Neutrophil (primary cell): Measurements from ENCODE around the gene INIP.
A peak's percentile ranks its signal among the peaks of the same experiment; 100 is the strongest.

Experiments used
- H3K27ac ChIP-seq: fragments of 200-600 bp; sonication (generic); 2 replicates; pipeline ENCODE4 v1.5.1; 2016; ENCODE audit warnings: mild to moderate bottlenecking, moderate library complexity
- H3K27me3 ChIP-seq: fragments of 200-600 bp; sonication (generic); 2 replicates; pipeline ENCODE4 v1.6.0; 2016; ENCODE audit warnings: mild to moderate bottlenecking
- H3K36me3 ChIP-seq: fragments of 200-600 bp; sonication (generic); 2 replicates; pipeline ENCODE4 v1.5.1; 2017
- H3K4me1 ChIP-seq, 2 experiments: fragments of 200-600 bp in 1 of 2; sonication (generic) in 1 of 2; 1 replicate in 1 of 2; 2 replicates in 1 of 2; pipeline versions ENCODE4 v1.5.1 to v1.6.1; 2013 to 2016; ENCODE audit warnings: low read depth in 1 of 2, low read length in 1 of 2, mild to moderate bottlenecking in 1 of 2, moderate library complexity in 1 of 2; ENCODE audit not compliant: control insufficient read depth in 1 of 2, insufficient read depth in 1 of 2
- H3K4me3 ChIP-seq, 2 experiments: fragments of 200-600 bp in 1 of 2; sonication (generic) in 1 of 2; 1 replicate in 1 of 2; 2 replicates in 1 of 2; pipeline ENCODE4 v1.5.1; 2013 to 2016; ENCODE audit warnings: low read depth in 1 of 2, low read length in 1 of 2, mild to moderate bottlenecking in 1 of 2, moderate library complexity in 1 of 2
- H3K9me3 ChIP-seq: fragments of 200-600 bp; sonication (generic); 2 replicates; pipeline ENCODE4 v1.5.1; 2016
- CTCF ChIP-seq: fragments of 200-600 bp; sonication (generic); IDR thresholded peaks from 2 replicates; pipeline ENCODE4 v1.5.1; 2016; ENCODE audit warnings: antibody characterized with exemption

INIP gene

GRCh38 chr9:112761912-112762655 is 44.2 kb upstream of the INIP start:
- no peak for TF ChIP-seq CTCF
- H3K4me1 ChIP-seq, result peaks cover 15 to 22% of the 10 kb centered on the region in 2 experiments
- H3K27ac ChIP-seq, result no peak overlapping the region
- no peaks in the 10 kb centered on the region for H3K27me3 ChIP-seq
- H3K9me3 ChIP-seq, result no peaks in the 10 kb centered on the region
- H3K4me3 ChIP-seq, result no peak overlapping the region
- no peaks in the 10 kb centered on the region for H3K36me3 ChIP-seq

- peaks cover 17 to 23% of the 10 kb centered on the region in 2 experiments for H3K4me1 ChIP-seq
- H3K27ac ChIP-seq, result no peak overlapping the region
- TF ChIP-seq CTCF, result no peak
- no peaks in the 10 kb centered on the region for H3K36me3 ChIP-seq
- no peaks in the 10 kb centered on the region for H3K9me3 ChIP-seq
- no peaks in the 10 kb centered on the region for H3K27me3 ChIP-seq
- H3K4me3 ChIP-seq, result no peak overlapping the region
Measured at GRCh38 chr9:112760821-112761220, 42.9 kb upstream of the INIP start.

- Histone ChIP-seq H3K27ac (peak overlapping the region; percentile 66), H3K4me1 (peaks cover 40 to 50% of the 10 kb centered on the region in 2 experiments), H3K4me3 (no peak overlapping the region), H3K9me3 (no peaks in the 10 kb centered on the region), H3K27me3 (no peaks in the 10 kb centered on the region), H3K36me3 (no peaks in the 10 kb centered on the region)
- no peak for TF ChIP-seq CTCF
Measured at GRCh38 chr9:112757940-112758339, 40.0 kb upstream of the INIP start.

GRCh38 chr9:112757282-112757883 is 39.5 kb upstream of the INIP start:
- no peaks in the 10 kb centered on the region for H3K27me3 ChIP-seq
- H3K4me3 ChIP-seq, result no peak overlapping the region
- peaks cover 40 to 55% of the 10 kb centered on the region in 2 experiments for H3K4me1 ChIP-seq
- TF ChIP-seq CTCF, result no peak
- no peaks in the 10 kb centered on the region for H3K9me3 ChIP-seq
- H3K36me3 ChIP-seq, result no peaks in the 10 kb centered on the region
- peak overlapping the region; percentile 66 for H3K27ac ChIP-seq

- Histone ChIP-seq H3K36me3 (no peaks in the 10 kb centered on the region), H3K9me3 (no peaks in the 10 kb centered on the region), H3K27ac (peak overlapping the region; percentile 74), H3K27me3 (no peaks in the 10 kb centered on the region), H3K4me3 (no peak overlapping the region), H3K4me1 (peaks cover 50 to 70% of the 10 kb centered on the region in 2 experiments)
- TF ChIP-seq CTCF, result no peak
Measured at GRCh38 chr9:112755675-112756074, 37.8 kb upstream of the INIP start.
